IMR-90 (cell line): ENCODE results near the gene DAB1. TPM values are rescaled to one million over a fixed set of nuclear protein-coding genes. Genes with fewer than 3 reads are reported as not detected.

ENCODE experiments used
- ATAC-seq: fragments of 200-7000 bp; cut with Tn5 transposase; 2 replicates; pipeline ENCODE4 v1.9.1; 2020; ENCODE audit warnings: low read depth, mild to moderate bottlenecking, moderate library complexity
- BruUV-seq: library from RNA; stranded (reverse); fragments of 400-500 nt; replicated peaks from 2 replicates; lab custom pipeline; 2021; lab: Mats Ljungman, UMichigan
- CTCF ChIA-PET: fragments of 300-600 bp; formaldehyde crosslinking; extraction: SDS; loops from one replicate; lab custom pipeline; 2021; ENCODE audit warnings: antibody characterized with exemption; lab: Yijun Ruan, JAX
- POLR2A ChIA-PET: fragments of 300-600 bp; sonication (Branson Sonifier 250); formaldehyde crosslinking; loops from one replicate; lab custom pipeline; 2022; ENCODE audit warnings: antibody characterized with exemption; ENCODE audit not compliant: unreplicated experiment; lab: Charles Lee
- DNase-seq: peaks from one replicate; pipeline ENCODE4 v3.0.0; 2013
- H2AFZ ChIP-seq: replicated peaks from 2 replicates; pipeline ENCODE3; 2013; ENCODE audit warnings: low read length, mild to moderate bottlenecking; ENCODE audit not compliant: poor library complexity
- H2AK5ac ChIP-seq: 2 replicates; pipeline ENCODE4 v1.6.1; 2013; ENCODE audit warnings: low read depth, low read length, inconsistent platforms
- H2AK9ac ChIP-seq: replicated peaks from 2 replicates; pipeline ENCODE3; 2013; ENCODE audit warnings: mild to moderate bottlenecking, low read depth, low read length, moderate library complexity; ENCODE audit not compliant: poor library complexity
- H2BK120ac ChIP-seq: 2 replicates; pipeline ENCODE4 v1.6.1; 2013; ENCODE audit warnings: low read depth, low read length, inconsistent platforms
- H2BK15ac ChIP-seq: 3 replicates; pipeline ENCODE4 v1.6.1; 2013; ENCODE audit warnings: low read depth, low read length, inconsistent platforms
- H2BK20ac ChIP-seq: 2 replicates; pipeline ENCODE4 v1.6.1; 2013; ENCODE audit warnings: low read depth, mild to moderate bottlenecking, inconsistent platforms, low read length, moderate library complexity
- H2BK5ac ChIP-seq: 2 replicates; pipeline ENCODE4 v1.6.1; 2013; ENCODE audit warnings: mild to moderate bottlenecking, low read depth, low read length, inconsistent platforms; ENCODE audit not compliant: poor library complexity, severe bottlenecking
- H3K14ac ChIP-seq: replicated peaks from 2 replicates; pipeline ENCODE4 v1.6.1; 2013; ENCODE audit warnings: low read depth, low read length, inconsistent platforms
- H3K18ac ChIP-seq: 2 replicates; pipeline ENCODE4 v1.6.1; 2013; ENCODE audit warnings: low read depth, low read length, control low read depth
- H3K23ac ChIP-seq: 2 replicates; pipeline ENCODE4 v1.6.1; 2013; ENCODE audit warnings: low read depth, low read length, inconsistent platforms
- H3K27ac ChIP-seq: 2 replicates; pipeline ENCODE4 v1.5.1; 2013; ENCODE audit warnings: mild to moderate bottlenecking, control low read depth, low read length; ENCODE audit not compliant: insufficient read depth
- H3K27me3 ChIP-seq: 2 replicates; pipeline ENCODE4 v1.6.1; 2013; ENCODE audit warnings: low read length; ENCODE audit not compliant: control insufficient read depth, insufficient read depth
- H3K36me3 ChIP-seq: 2 replicates; pipeline ENCODE4 v1.6.1; 2013; ENCODE audit warnings: low read length, mixed read lengths; ENCODE audit not compliant: control insufficient read depth, insufficient read depth
- H3K4ac ChIP-seq: 2 replicates; pipeline ENCODE4 v1.6.1; 2013; ENCODE audit warnings: low read depth, low read length, inconsistent platforms
- H3K4me1 ChIP-seq: 2 replicates; pipeline ENCODE4 v1.6.1; 2013; ENCODE audit warnings: low read length, mixed read lengths; ENCODE audit not compliant: control insufficient read depth, insufficient read depth
- H3K4me2 ChIP-seq: 2 replicates; pipeline ENCODE4 v1.6.1; 2013; ENCODE audit warnings: low read depth, mild to moderate bottlenecking, control low read depth, low read length, moderate library complexity
- H3K4me3 ChIP-seq: 2 replicates; pipeline ENCODE4 v1.5.1; 2013; ENCODE audit warnings: low read depth, mild to moderate bottlenecking, control low read depth, low read length, moderate library complexity; ENCODE audit not compliant: insufficient read depth
- H3K56ac ChIP-seq: 2 replicates; pipeline ENCODE4 v1.6.1; 2013; ENCODE audit warnings: low read length, inconsistent platforms; ENCODE audit not compliant: insufficient read depth; ENCODE audit errors: extremely low read depth
- H3K79me1 ChIP-seq, 2 experiments: 2 replicates each; pipeline ENCODE4 v1.6.1; 2013; ENCODE audit warnings: low read length in 2 of 2, inconsistent platforms in 1 of 2, low read depth in 1 of 2
- H3K9ac ChIP-seq: 2 replicates; pipeline ENCODE4 v1.6.1; 2013; ENCODE audit warnings: low read depth, low read length, control low read depth
- H3K9me1 ChIP-seq: 2 replicates; pipeline ENCODE4 v1.6.1; 2013; ENCODE audit warnings: low read length, inconsistent platforms; ENCODE audit not compliant: insufficient read depth
- H3K9me3 ChIP-seq: 2 replicates; pipeline ENCODE4 v1.6.1; 2013; ENCODE audit warnings: low read length; ENCODE audit not compliant: control insufficient read depth, insufficient read depth
- H4K20me1 ChIP-seq: 2 replicates; pipeline ENCODE4 v1.6.1; 2013; ENCODE audit warnings: low read length, inconsistent platforms; ENCODE audit not compliant: insufficient read depth
- H4K5ac ChIP-seq: 2 replicates; pipeline ENCODE4 v1.6.1; 2013; ENCODE audit warnings: mild to moderate bottlenecking, low read depth, low read length, control low read depth
- H4K8ac ChIP-seq, 2 experiments: 2 replicates each; pipeline ENCODE4 v1.6.1; 2013; ENCODE audit warnings: low read depth in 2 of 2, low read length in 2 of 2, control low read depth in 1 of 2, inconsistent platforms in 1 of 2
- H4K91ac ChIP-seq: 2 replicates; pipeline ENCODE4 v1.6.1; 2013; ENCODE audit warnings: low read depth, low read length, inconsistent platforms; ENCODE audit not compliant: insufficient read depth
- BHLHE40 ChIP-seq: fragments of 150-350 bp; IDR thresholded peaks from 2 replicates; pipeline ENCODE4 v1.6.1; 2016; ENCODE audit warnings: mild to moderate bottlenecking, low read depth, low read length
- CEBPB ChIP-seq: IDR thresholded peaks from 2 replicates; pipeline ENCODE4 v1.6.1; 2012; ENCODE audit warnings: low read depth, low read length, improper control_type of control experiment
- CHD1 ChIP-seq: IDR thresholded peaks from 2 replicates; pipeline ENCODE4 v1.6.1; 2012; ENCODE audit warnings: low read depth, low read length, improper control_type of control experiment
- CTCF ChIP-seq: conservative IDR thresholded peaks from 2 replicates; pipeline ENCODE4 v1.5.1; 2012; ENCODE audit warnings: mild to moderate bottlenecking, low read depth, low read length, improper control_type of control experiment
- ELK1 ChIP-seq: fragments of 150-350 bp; IDR thresholded peaks from 2 replicates; pipeline ENCODE4 v1.6.1; 2016; ENCODE audit warnings: low read depth, mild to moderate bottlenecking, low read length, moderate library complexity, borderline replicate concordance
- MAFK ChIP-seq: IDR thresholded peaks from 2 replicates; pipeline ENCODE4 v1.6.1; 2012; ENCODE audit warnings: low read depth, low read length, improper control_type of control experiment
- MAZ ChIP-seq: IDR thresholded peaks from 2 replicates; pipeline ENCODE4 v1.6.1; 2012; ENCODE audit warnings: low read depth, mild to moderate bottlenecking, low read length, improper control_type of control experiment, moderate library complexity, borderline replicate concordance
- MXI1 ChIP-seq: IDR thresholded peaks from 2 replicates; pipeline ENCODE4 v1.6.1; 2012; ENCODE audit warnings: low read depth, mild to moderate bottlenecking, low read length, moderate library complexity, borderline replicate concordance
- NFE2L2 ChIP-seq: fragments of 150-350 bp; IDR thresholded peaks from 2 replicates; pipeline ENCODE4 v1.6.1; 2016; ENCODE audit warnings: low read depth, mild to moderate bottlenecking, low read length
- POLR2A ChIP-seq: IDR thresholded peaks from 2 replicates; pipeline ENCODE4 v1.6.1; 2012; ENCODE audit warnings: mild to moderate bottlenecking, low read depth, low read length
- RAD21 ChIP-seq: IDR thresholded peaks from 2 replicates; pipeline ENCODE4 v1.6.1; 2012; ENCODE audit warnings: low read length, improper control_type of control experiment
- RFX5 ChIP-seq: IDR thresholded peaks from 2 replicates; pipeline ENCODE4 v1.8.0; 2012; ENCODE audit warnings: low read depth, mild to moderate bottlenecking, low read length, moderate library complexity
- SMC3 ChIP-seq: fragments of 150-350 bp; IDR thresholded peaks from 2 replicates; pipeline ENCODE4 v1.6.1; 2016; ENCODE audit warnings: low read depth, mild to moderate bottlenecking, antibody characterized with exemption, low read length, moderate library complexity
- USF2 ChIP-seq: fragments of 150-350 bp; IDR thresholded peaks from 2 replicates; pipeline ENCODE4 v1.6.1; 2017; ENCODE audit warnings: mild to moderate bottlenecking, antibody characterized with exemption, low read length, low read depth
- WGBS, 2 experiments: methylation state at CpG; one replicate each; pipeline versions ENCODE4 v1.1.5 to v1.1.7; 2013; ENCODE audit warnings: missing lambda C conversion rate in 2 of 2; ENCODE audit not compliant: insufficient read length in 1 of 2; ENCODE audit errors: extremely low coverage in 2 of 2; 5-methylcytosine and 5-hydroxymethylcytosine counted together
- dilution Hi-C: fragments of 300-500 bp; cut with HindIII; formaldehyde crosslinking; loops from one replicate; pipeline ENCODE4 v1.14.3; 2018; ENCODE audit warnings: low sequenced_read_pairs; ENCODE audit not compliant: unreplicated experiment
- in situ Hi-C: fragments of 300-500 bp; cut with MboI; formaldehyde crosslinking; loops from 3 replicates; pipeline ENCODE4 v1.14.3; 2019; ENCODE audit warnings: low sequenced_read_pairs, inconsistent platforms, mixed read lengths
- intact Hi-C: fragments of 100-400 bp; cut with micrococcal nuclease; formaldehyde crosslinking; loops from 2 replicates; pipeline ENCODE4 v1.10.0; 2022
- polyA plus RNA-seq, 3 experiments: library from polyadenylated mRNA; depleted of rRNA; stranded (reverse); fragments of >200 nt; gene quantifications; 2 replicates each; pipeline ENCODE4 v1.2.3, GENCODE V29; 2012; ENCODE audit warnings: low replicate concordance in 1 of 3
- total RNA-seq: library from RNA; depleted of rRNA; stranded (reverse); fragments of >200 nt; gene quantifications from 2 replicates; pipeline ENCODE4 v1.2.3, GENCODE V29; 2012

DAB1 gene
- total and polyA plus RNA-seq, 2 of the 4 experiments (the other 2 are of a cell fraction): 0.18 to 0.41 TPM

DNA sequence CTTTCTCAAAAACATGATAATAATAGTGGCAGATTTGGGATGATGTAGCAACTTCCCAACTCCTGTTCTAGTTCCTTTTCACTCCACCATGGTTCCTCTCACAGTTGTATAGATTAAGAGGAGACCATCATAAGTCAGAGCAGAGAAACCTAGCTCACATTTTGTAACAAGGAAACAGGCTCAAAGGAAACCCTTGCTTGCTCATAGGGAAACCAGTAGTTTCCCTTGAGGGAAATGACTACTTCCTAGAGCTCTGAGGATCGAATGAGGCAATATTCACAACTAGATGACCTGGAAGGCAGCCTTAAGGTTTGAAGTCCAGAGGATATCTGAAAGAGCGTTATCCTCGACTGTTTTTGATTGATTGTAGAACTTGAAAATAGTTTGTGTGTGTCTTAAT, 382.0 kb downstream of the DAB1 start (continued):
- TF ChIP-seq CHD1 (no peak), RAD21 (no peak)

DNA sequence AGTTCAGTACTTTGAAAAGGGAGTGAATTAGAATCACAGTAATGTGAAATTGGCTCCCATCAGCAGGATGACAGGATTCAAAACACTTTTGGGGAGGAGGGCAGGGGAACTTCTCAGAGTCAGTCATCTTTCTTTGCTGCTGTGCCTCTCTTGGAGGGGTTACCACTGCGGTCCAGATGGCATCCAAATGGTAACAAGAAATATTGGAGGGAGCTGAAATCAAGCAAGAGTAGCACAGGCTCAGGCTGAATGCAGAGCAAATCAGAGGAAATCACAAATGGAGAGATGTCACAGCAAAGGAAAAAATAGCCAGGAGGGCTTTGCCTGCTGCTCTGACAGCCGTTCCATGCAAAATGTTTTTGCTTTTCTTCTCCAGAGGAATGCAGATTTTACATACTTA, 383.0 kb downstream of the DAB1 start:
- dilution Hi-C loops: no loop called here
- no peak overlapping the region for H3K56ac ChIP-seq
- WGBS, 2 experiments: 57% methylated on average over 1 of the region's 2 CpGs; no CpG with 5 or more reads in 1 of the 2 experiments
- H4K91ac ChIP-seq: no peak overlapping the region
- H3K4me3 ChIP-seq: no peak overlapping the region
- in situ Hi-C loops: no loop called here
- H3K27ac ChIP-seq: no peak overlapping the region
- H3K4me2 ChIP-seq: no peak overlapping the region
- ATAC-seq (no peak), DNase-seq (no peak)
- H4K20me1 ChIP-seq: no peaks in the 10 kb centered on the region
- H3K36me3 ChIP-seq: no peaks in the 10 kb centered on the region
- H3K79me1 ChIP-seq: no peaks in the 10 kb centered on the region
- no peak overlapping the region for H2BK15ac ChIP-seq
- H4K8ac ChIP-seq: no peak overlapping the region
- H3K27me3 ChIP-seq: no peaks in the 10 kb centered on the region; the same call in 1 of the 2 replicates
- no peak overlapping the region for H2AK5ac ChIP-seq
- H3K18ac ChIP-seq: no peak overlapping the region
- H2BK20ac ChIP-seq: no peak overlapping the region
- no peaks in the 10 kb centered on the region for H3K9me1 ChIP-seq
- POLR2A ChIA-PET: no interaction called here
- H2BK120ac ChIP-seq: no peak overlapping the region
- no peak overlapping the region for H3K14ac ChIP-seq
- H2AFZ ChIP-seq: no peak overlapping the region
- H3K4me1 ChIP-seq: no peaks in the 10 kb centered on the region
- no peak overlapping the region for H2BK5ac ChIP-seq
- no TSS peak for BruUV-seq
- H2AK9ac ChIP-seq: no peak overlapping the region
- no peak overlapping the region for H4K5ac ChIP-seq
- intact Hi-C loops: no loop called here
- CTCF ChIA-PET: no interaction called here
- TF ChIP-seq CEBPB (no peak), SMC3 (no peak), MAZ (no peak), MXI1 (no peak), MAFK (no peak), POLR2A (no peak), RFX5 (no peak), NFE2L2 (no peak), ELK1 (no peak), CTCF (no peak), BHLHE40 (no peak), USF2 (no peak), CHD1 (no peak)
- H3K9me3 ChIP-seq: no peaks in the 10 kb centered on the region
- no peak overlapping the region for H3K4ac ChIP-seq
- H3K23ac ChIP-seq: no peak overlapping the region
- no peak overlapping the region for H3K9ac ChIP-seq
